Measurements from ENCODE around the gene ANKRD36.
"Not testable (repeated sequence)": the region's sequence is repeated elsewhere in the genome, so short reads cannot be mapped to it uniquely, and the experiment has no call there.

The ANKRD36 gene

DNA sequence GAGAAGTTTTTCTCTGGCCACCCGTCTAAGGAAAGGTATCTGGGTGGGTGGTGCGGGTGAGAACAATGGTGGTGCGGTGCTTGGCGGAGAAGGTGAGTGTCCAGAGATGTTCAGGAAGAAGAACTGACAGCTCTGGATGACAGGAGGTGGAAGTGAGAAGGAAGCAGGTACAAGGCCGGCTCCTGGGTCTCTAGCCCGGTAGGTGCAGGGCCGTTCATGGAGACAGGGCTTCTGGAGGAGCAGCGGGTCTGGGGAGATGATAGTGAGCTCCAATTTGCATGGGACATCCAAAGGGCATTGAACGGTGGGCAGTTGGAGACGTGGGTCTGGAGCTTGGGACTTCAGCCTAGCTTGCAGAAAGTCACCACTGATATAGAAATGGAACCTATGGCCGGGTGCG lies 17.3 kb upstream of the ANKRD36 start:
- Mint-ChIP-seq H3K27me3 (peaks cover 2% of the 10 kb centered on the region), H3K4me3 (peak overlapping the region; percentile 75), H3K36me3 (no peaks in the 10 kb centered on the region), H3K27ac (no peak overlapping the region), H3K9me3 (no peaks in the 10 kb centered on the region), H3K4me1 (peaks cover 10% of the 10 kb centered on the region)

DNA sequence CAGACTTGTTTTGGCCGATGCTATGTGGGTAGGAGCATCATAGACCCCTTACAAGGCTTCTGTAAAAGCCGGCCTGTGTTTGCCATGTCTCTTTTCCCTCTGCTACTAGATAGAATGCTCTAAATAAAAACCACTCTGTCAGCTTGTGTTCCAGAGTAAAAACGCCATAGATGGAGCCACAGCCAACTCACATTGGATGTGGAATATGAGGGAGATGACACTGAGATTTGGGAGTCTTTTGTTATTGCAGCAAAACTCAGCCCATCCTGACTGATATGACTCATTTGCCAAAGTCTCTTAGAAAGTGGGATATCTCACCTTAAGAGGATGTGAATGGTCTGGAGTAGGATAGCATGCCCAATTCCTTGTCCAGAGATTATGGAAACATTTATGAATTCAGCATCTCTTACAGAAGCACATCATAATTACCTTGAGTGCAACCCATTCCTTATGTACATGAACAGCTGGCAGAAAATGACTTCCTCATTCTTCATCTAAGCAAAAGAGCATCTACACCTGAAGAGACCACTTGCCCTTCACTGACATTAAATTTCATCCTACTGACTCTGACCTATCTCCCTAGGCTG lies 14.1 kb upstream of the ANKRD36 start:
- not testable (repeated sequence) for H3K4me3 Mint-ChIP-seq, H3K27ac Mint-ChIP-seq, H3K9me3 Mint-ChIP-seq, H3K4me1 Mint-ChIP-seq, H3K36me3 Mint-ChIP-seq, H3K27me3 Mint-ChIP-seq

DNA sequence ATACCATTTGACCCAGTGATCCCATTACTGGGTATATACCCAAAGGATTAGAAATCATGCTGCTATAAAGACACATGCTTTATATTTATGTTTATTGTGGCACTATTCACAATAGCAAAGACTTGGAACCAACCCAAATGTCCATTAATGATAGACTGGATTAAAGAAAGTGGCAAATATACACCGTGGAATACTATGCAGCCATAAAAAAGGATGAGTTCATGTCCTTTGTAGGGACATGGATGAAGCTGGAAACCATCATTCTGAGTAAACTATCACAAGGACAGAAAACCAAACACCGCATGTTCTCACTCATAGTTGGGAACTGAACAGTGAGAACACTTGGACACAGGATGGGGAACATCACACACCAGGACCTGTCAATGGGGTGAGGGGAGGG lies 6.1 kb upstream of the ANKRD36 start:
- H3K27ac Mint-ChIP-seq, H3K4me3 Mint-ChIP-seq, H3K27me3 Mint-ChIP-seq, H3K36me3 Mint-ChIP-seq, H3K9me3 Mint-ChIP-seq, H3K4me1 Mint-ChIP-seq: not testable (repeated sequence)

DNA sequence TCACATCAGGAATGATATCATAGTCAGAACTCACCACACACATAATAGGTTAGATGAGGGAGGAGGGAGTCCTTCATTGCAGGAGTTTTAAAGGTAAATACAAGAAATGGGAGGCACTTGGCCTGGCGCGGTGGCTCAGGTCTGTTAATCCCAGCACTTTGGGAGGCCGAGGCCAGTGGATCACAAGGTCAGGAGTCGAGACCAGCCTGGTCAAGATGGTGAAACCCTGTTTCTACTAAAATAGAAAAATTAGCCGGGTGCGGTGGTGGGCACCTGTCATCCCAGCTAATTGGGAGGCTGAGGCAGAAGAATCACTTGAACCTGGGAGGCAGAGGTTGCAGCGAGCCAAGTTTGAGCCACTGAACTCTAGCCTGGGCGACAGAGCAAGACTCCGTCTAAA lies 1.7 kb upstream of the ANKRD36 start:
- not testable (repeated sequence) for H3K4me3 Mint-ChIP-seq, H3K4me1 Mint-ChIP-seq, H3K36me3 Mint-ChIP-seq, H3K27ac Mint-ChIP-seq, H3K27me3 Mint-ChIP-seq, H3K9me3 Mint-ChIP-seq

DNA sequence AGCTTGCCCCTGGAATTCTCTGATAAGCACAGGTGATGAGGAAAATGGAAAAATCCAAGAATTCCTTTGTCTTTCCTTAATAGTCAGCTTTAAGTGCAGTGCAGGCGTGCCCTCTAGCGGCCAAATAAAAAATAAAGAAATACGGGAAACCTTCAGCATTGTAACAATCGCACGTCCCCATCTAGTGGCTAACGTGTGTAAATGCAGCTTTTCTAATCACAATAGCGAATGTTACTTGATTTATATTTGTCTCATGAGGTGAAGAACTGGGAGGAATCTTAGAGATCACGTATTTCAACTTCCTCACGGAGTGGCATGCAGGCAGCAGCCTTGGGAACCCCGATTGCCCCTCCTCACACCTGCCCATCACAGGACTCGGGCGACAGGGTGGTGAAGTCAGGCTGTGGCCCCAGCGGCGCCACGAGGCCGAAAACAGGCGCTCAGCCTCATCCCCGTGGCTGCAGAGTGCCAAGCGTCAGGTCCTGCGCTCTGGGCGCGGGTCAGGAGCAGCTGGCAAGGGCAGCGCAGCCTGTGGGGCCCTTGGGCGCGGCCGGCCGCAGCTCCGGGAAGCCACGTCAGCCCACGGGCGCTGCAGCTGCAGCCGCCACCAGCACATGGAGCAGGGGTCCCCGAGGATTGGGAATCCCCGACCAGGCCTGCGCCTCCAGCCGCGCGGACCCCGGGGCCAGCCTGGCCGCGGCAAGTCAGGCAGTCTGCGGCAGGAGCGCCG lies 468 bp upstream of the ANKRD36 start:
- peak overlapping the region; percentile 94 for H3K4me3 Mint-ChIP-seq
- not testable (repeated sequence) for H3K36me3 Mint-ChIP-seq, H3K9me3 Mint-ChIP-seq, H3K4me1 Mint-ChIP-seq, H3K27me3 Mint-ChIP-seq
- peak overlapping the region; percentile 90 for H3K27ac Mint-ChIP-seq

DNA sequence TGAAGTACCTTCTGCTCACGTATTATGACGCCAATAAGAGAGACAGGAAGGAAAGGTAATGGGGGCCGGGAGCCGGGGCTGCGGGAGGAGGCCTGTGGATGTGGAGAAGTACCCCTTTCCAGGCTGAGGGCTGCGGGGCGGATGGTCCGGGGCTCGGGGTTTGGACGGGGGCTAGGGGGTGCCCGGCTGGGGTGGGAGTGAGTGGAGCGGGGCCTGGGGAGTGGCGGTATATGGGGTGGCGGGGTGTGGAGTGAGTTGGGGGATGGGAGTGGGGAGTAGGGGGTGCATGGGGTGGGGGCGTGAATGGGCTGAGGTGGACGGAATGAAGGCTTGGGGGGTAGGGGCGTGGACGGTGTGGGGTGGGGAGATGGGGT lies 916 bp downstream of the ANKRD36 start:
- H3K27me3 Mint-ChIP-seq, H3K36me3 Mint-ChIP-seq, H3K9me3 Mint-ChIP-seq, H3K4me1 Mint-ChIP-seq: not testable (repeated sequence)
- peak overlapping the region; percentile 98 for H3K27ac Mint-ChIP-seq
- peak overlapping the region; percentile 99 for H3K4me3 Mint-ChIP-seq

DNA sequence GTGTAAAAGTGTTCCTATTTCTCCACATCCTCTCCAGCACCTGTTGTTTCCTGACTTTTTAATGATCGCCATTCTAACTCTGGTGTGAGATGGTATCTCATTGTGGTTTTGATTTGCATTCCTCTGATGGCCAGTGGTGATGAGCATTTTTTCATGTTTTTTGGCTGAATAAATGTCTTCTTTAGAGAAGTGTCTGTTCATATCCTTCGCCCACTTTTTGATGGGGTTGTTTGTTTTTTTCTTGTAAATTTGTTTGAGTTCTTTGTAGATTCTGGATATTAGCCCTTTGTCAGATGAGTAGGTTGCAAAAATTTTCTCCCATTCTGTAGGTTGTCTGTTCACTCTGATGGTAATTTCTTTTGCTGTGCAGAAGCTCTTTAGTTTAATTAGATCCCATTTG lies 16.1 kb downstream of the ANKRD36 start:
- H3K4me3 Mint-ChIP-seq, H3K27me3 Mint-ChIP-seq, H3K27ac Mint-ChIP-seq, H3K9me3 Mint-ChIP-seq, H3K4me1 Mint-ChIP-seq: not testable (repeated sequence)
- peaks cover 11% of the 10 kb centered on the region for H3K36me3 Mint-ChIP-seq

DNA sequence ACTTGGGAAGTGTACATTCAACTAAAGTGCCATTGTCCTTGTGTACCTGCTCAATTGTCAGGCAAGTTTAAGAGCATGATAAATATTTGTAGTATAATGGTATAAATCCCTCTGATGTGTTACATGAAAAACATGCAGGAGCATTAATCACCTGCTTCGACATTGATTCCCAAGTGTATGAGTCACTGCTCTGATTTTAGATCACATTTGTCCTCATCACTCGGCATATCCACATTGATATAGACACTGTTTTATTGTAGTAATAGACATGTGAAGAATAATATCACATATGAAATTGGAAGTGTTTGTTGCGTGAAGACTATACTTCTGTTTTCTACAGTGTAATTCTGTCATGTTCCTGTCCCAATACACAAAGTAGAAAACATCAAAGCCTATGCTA lies 31.1 kb downstream of the ANKRD36 start:
- peaks cover 12% of the 10 kb centered on the region for H3K36me3 Mint-ChIP-seq
- not testable (repeated sequence) for H3K27me3 Mint-ChIP-seq, H3K9me3 Mint-ChIP-seq, H3K27ac Mint-ChIP-seq, H3K4me3 Mint-ChIP-seq, H3K4me1 Mint-ChIP-seq

DNA sequence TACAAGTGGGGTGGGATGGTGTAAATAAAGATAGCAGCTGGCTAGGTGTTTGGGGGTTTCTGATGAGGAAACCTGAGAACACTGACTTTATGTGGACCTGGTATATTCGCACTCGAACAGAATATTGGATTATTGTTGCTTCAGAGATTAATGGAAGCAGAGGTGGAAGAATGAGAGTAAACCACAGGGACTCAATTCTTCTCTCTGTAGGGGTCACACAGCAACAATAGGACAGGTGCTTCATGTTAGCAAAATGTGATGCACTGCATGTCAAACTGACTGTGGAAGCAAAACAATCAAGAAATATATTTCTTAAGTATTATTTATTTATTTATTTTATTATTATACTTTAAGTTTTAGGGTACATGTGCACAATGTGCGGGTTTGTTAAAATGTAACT lies 53.6 kb downstream of the ANKRD36 start:
- peaks cover 28% of the 10 kb centered on the region for H3K36me3 Mint-ChIP-seq
- H3K4me3 Mint-ChIP-seq, H3K9me3 Mint-ChIP-seq: not testable (repeated sequence)

DNA sequence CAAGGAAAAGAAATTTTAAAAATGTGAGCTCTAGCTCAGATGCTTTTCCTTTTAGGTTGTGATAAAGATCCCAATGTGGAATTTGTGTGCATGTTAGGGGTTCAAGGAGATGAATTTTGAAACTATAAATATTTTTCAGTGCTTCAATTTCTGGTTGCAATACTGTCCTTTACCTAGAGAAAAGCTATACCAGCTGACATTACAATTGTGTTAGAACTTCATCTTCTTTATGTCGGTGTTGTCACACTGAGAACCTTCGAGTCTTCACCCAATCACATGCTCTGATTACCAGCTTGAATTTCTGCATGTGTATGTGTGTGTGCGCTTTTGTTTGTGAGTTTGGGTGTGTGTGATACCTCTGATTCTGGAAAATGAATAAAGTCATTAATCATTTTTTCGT lies 55.0 kb downstream of the ANKRD36 start:
- not testable (repeated sequence) for H3K27me3 Mint-ChIP-seq, H3K9me3 Mint-ChIP-seq, H3K4me1 Mint-ChIP-seq, H3K27ac Mint-ChIP-seq, H3K4me3 Mint-ChIP-seq
- peaks cover 28% of the 10 kb centered on the region for H3K36me3 Mint-ChIP-seq

More for the DNA sequence above, 53.6 kb downstream of the ANKRD36 start:
- H3K4me1 Mint-ChIP-seq, H3K27me3 Mint-ChIP-seq, H3K27ac Mint-ChIP-seq: not testable (repeated sequence)

DNA sequence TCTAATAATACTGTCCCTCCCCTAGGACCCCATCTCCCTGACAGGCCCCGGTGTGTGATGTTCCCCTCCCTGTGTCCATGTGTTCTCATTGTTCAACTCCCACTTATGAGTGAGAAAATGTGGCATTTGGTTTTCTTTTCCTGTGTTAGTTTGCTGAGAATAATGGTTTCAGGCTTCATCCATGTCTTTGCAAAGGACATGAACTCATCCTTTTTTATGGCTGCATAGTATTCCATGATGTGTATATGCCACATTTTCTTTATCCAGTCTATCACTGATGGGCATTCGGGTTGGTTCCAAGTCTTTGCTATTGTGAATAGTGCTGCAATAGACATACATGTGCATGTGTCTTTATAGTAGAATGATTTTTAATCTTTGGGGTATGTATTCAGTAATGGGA lies 55.6 kb downstream of the ANKRD36 start:
- not testable (repeated sequence) for H3K27me3 Mint-ChIP-seq, H3K4me1 Mint-ChIP-seq, H3K9me3 Mint-ChIP-seq, H3K27ac Mint-ChIP-seq, H3K4me3 Mint-ChIP-seq
- H3K36me3 Mint-ChIP-seq, result peaks cover 31% of the 10 kb centered on the region

DNA sequence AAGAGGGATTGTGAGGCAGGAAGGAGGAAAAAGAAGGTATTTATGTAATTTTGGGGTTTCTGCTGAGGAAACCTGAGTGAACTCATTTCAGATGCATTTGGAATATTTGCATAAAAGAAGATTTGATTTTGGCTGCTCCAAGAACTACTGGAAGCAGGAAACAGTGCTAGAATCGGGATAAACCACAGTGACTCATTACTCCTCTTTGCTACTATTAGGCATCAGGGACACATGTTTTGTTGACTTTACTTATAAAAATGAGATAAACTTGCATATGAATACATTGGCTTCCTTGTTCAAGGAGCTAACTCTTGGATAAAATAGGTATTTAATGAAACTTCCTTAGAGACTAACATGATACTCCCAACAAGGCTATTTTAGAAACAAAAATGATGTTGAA lies 67.4 kb downstream of the ANKRD36 start:
- not testable (repeated sequence) for H3K4me3 Mint-ChIP-seq

DNA sequence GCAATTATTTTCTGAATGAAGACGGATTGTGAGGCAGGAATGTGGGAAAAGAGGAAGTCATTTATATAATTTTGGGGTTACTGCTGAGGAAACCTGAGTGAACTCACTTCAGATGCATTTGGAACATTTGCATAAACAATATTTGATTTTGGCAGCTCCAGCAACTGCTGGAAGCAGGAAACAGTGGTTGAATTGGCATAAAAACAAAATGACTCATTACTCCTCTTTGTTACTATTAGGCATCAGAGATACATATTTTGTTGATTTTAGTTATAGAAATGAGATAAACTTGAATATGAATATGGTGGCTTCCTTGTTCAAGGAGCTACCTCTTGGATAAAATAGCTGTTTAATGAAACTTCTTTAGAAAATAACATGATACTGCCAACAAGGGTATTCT lies 82.4 kb downstream of the ANKRD36 start:
- peaks cover 34% of the 10 kb centered on the region for H3K36me3 Mint-ChIP-seq
- not testable (repeated sequence) for H3K27me3 Mint-ChIP-seq, H3K27ac Mint-ChIP-seq, H3K9me3 Mint-ChIP-seq, H3K4me3 Mint-ChIP-seq, H3K4me1 Mint-ChIP-seq

More for the DNA sequence above, 67.4 kb downstream of the ANKRD36 start:
- H3K27ac Mint-ChIP-seq, H3K27me3 Mint-ChIP-seq, H3K36me3 Mint-ChIP-seq, H3K4me1 Mint-ChIP-seq, H3K9me3 Mint-ChIP-seq: not testable (repeated sequence)

DNA sequence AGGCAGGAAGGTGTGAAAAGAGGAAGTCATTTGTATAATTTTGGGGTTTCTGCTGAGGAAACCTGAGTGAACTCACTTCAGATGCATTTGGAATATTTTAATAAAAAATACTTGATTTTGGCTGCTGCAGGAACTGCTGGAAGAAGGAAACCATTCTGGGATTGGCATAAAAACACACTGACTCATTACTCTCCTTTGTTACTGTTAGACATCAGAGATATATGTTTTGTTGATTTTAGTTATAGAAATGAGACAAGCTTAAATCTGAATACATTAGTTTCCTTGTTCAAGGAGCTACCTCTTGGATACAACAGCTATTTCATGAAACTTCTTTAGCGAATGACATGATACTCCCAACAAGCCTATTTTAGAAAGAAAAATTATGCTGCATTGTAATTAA lies 84.3 kb downstream of the ANKRD36 start:
- H3K27ac Mint-ChIP-seq, H3K4me1 Mint-ChIP-seq, H3K4me3 Mint-ChIP-seq, H3K27me3 Mint-ChIP-seq, H3K9me3 Mint-ChIP-seq: not testable (repeated sequence)
- peaks cover 27% of the 10 kb centered on the region for H3K36me3 Mint-ChIP-seq

DNA sequence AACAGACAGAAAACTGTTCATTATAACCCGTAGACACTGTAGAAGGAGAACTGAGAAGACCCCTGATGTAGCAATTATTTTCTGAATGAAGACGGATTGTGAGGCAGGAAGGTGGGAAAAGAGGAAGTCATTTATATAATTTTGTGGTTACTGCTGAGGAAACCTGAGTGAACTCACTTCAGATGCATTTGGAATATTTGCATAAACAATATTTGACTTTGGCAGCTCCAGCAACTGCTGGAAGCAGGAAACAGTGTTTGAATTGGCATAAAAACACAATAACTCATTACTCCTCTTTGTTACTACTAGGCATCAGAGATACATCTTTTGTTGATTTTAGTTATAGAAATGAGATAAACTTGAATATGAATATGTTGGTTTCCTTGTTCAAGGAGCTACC lies 87.9 kb downstream of the ANKRD36 start:
- H3K4me3 Mint-ChIP-seq, H3K4me1 Mint-ChIP-seq, H3K9me3 Mint-ChIP-seq, H3K36me3 Mint-ChIP-seq, H3K27me3 Mint-ChIP-seq, H3K27ac Mint-ChIP-seq: not testable (repeated sequence)

DNA sequence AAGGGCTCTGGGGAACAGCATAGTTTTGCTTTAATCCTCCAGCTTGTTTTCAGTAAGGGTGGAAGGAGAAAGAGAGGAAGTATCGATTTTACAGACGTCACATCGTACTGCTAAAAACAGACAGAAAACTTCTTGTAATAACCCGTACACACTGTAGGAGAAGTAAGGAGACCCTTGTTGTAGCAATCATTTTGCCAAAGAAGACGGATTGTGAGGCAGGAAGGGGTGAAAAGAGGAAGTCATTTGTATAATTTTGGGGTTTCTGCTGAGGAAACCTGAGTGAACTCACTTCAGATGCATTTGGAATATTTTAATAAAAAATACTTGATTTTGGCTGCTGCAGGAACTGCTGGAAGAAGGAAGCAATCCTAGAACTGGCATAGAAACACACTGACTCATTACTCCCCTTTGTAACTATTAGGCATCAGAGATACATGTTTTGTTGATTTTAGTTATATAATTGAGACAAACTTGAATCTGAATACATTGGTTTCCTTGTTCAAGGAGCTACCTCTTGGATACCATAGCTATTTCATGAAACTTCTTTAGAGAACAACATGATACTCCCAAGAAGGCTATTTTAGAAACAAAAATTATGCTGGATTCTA lies 89.8 kb downstream of the ANKRD36 start:
- not testable (repeated sequence) for H3K27ac Mint-ChIP-seq

DNA sequence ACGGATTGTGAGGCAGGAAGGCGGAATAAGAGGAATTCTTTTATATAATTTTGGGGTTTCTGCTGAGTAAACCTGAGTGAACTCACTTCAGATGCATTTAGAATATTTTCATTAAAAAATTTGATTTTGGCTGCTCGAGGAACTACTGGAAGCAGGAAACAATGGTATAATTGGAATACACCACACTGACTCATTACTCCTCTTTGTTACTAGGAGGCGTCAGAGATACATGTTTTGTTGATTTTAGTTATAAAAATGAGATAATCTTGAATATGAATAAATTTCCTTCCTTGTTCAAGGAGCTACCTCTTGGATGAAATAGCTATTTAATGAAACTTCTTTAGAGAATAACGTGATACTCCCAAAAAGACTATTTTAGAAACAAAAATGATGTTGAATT lies 97.4 kb downstream of the ANKRD36 start:
- H3K27me3 Mint-ChIP-seq, result no peaks in the 10 kb centered on the region
- no peaks in the 10 kb centered on the region for H3K9me3 Mint-ChIP-seq
- peaks cover 16% of the 10 kb centered on the region for H3K36me3 Mint-ChIP-seq
- H3K4me3 Mint-ChIP-seq, result no peak overlapping the region
- no peak overlapping the region for H3K27ac Mint-ChIP-seq
- no peaks in the 10 kb centered on the region for H3K4me1 Mint-ChIP-seq

More for the DNA sequence above, 89.8 kb downstream of the ANKRD36 start:
- not testable (repeated sequence) for H3K27me3 Mint-ChIP-seq, H3K36me3 Mint-ChIP-seq, H3K4me1 Mint-ChIP-seq, H3K4me3 Mint-ChIP-seq, H3K9me3 Mint-ChIP-seq
